GM19193 (cell line): ENCODE results near the gene TAF4.
A peak's percentile ranks its signal among the peaks of the same experiment; 100 is the strongest.

ENCODE experiments used
- POLR2A ChIP-seq: IDR thresholded peaks from 4 replicates; pipeline ENCODE4 v1.6.1; 2011; ENCODE audit not compliant: insufficient read depth, insufficient read length; ENCODE audit errors: extremely low read depth

TAF4 gene, protein sequence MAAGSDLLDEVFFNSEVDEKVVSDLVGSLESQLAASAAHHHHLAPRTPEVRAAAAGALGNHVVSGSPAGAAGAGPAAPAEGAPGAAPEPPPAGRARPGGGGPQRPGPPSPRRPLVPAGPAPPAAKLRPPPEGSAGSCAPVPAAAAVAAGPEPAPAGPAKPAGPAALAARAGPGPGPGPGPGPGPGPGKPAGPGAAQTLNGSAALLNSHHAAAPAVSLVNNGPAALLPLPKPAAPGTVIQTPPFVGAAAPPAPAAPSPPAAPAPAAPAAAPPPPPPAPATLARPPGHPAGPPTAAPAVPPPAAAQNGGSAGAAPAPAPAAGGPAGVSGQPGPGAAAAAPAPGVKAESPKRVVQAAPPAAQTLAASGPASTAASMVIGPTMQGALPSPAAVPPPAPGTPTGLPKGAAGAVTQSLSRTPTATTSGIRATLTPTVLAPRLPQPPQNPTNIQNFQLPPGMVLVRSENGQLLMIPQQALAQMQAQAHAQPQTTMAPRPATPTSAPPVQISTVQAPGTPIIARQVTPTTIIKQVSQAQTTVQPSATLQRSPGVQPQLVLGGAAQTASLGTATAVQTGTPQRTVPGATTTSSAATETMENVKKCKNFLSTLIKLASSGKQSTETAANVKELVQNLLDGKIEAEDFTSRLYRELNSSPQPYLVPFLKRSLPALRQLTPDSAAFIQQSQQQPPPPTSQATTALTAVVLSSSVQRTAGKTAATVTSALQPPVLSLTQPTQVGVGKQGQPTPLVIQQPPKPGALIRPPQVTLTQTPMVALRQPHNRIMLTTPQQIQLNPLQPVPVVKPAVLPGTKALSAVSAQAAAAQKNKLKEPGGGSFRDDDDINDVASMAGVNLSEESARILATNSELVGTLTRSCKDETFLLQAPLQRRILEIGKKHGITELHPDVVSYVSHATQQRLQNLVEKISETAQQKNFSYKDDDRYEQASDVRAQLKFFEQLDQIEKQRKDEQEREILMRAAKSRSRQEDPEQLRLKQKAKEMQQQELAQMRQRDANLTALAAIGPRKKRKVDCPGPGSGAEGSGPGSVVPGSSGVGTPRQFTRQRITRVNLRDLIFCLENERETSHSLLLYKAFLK

GRCh38 chr20:62065674-62066338 is at the start of gene TAF4:
TSS of gene TAF4 (minus strand) at chr20:62065881. CDS start at chr20:62065810, 71 bp downstream.
- TF ChIP-seq POLR2A = peak; percentile 99

- no peak for TF ChIP-seq POLR2A
These were observed 49.2 kb upstream of the TAF4 start for GRCh38 chr20:62114894-62115293.

GRCh38 chr20:62112368-62112767 is 46.7 kb upstream of the TAF4 start:
- no peak for TF ChIP-seq POLR2A

DNA sequence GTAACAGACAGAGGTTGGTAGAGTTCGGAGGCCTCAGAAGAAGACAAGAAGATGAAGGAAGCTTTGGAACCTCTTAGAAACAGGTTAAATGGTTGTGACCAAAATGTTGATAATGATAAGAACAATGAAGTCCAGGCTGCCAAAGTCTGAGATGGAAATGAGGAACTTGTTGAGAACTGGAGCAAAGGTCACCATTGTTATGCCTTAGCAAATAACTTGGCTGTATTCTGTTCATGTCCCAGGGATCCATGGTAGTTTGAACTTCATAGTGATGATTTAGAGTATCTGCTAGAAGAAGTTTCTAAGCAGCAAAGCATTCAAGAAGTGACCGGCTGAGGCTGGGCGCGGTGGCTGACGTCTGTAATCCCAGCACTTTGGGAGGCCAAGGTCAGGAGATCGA is 45.5 kb upstream of the TAF4 start:
- TF ChIP-seq POLR2A = no peak

DNA sequence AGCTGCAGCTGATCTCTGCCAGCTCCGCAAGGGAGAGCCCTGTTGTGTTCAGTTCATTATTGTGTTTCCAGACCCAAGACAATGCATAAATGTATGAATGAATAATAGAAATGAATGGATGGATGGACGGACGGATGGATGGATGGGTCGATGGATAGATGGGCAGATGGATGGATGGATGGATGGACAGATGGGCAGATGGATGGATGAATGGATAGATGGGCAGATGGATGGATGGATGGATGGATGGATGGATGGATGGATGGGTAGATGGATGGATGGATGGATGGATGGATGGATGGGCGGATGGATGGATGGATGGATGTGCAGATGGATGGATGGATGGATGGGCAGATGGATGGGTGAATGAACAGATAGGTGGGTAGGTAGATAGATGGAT is 39.9 kb upstream of the TAF4 start:
- TF ChIP-seq POLR2A = no peak

GRCh38 chr20:62104791-62105345 is 39.2 kb upstream of the TAF4 start:
- TF ChIP-seq POLR2A = no peak

DNA sequence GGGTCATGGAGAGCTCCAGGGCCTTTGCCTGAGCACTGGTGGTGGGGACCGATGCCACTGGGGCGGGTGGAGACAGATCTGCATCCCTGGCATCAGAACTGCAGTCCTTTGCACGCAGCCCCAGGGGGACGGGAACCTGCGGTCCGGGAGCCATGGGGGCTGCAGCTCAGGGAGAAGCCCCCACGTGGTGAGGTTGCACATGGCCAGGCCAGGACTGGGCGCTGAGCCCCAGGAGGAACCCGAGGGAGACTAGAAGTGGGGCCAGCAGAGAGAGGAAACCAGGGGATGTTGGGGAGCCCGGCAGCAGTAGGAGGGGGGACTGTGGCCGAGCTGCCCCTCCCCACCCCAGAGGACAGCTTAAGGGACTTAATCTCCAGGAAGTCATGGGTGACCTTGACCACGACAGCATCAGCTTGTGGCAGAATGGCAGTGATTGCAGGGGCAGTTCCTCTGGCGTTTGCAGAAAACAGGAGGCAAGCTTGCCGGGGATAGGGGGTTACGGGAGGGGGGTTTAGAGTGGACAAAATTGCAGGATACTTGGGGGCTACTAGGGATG is 38.6 kb upstream of the TAF4 start:
- TF ChIP-seq POLR2A = no peak

DNA sequence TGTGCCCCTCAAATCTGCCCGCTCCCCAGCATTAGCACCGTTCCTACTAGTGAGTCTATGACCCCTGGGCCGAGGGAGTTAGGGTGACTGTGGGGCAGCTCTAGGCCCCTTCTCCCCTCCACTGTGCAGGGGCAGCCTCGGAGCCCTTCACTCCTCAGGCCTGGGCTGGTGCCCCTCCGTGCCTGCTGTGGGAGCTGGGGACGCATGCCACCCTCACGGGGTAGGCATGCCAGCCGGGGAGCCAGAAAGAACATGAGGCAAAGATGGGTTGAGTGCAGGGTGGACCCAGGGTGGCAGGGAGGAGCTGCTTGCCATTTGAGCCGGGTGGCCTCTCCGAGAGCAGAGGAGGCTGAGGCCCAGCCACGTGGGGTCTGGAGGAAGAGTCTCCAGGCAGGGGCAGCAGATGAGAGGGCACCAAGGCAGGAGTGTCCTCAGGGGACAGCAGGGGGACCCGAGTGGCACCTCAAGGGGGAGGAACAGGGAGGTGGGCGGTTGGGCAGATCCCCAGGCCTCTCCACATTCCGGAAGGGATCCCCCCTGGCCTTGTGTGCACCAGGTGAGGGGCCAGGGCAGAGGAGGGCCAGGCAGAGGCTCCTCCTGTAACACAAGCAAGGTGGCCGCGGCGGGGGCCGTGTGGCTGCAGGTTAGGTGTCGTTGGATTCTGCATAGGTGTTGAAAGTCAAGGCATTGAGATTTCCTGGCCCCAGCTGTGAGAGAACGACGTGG is 38.0 kb upstream of the TAF4 start:
- no peak for TF ChIP-seq POLR2A

DNA sequence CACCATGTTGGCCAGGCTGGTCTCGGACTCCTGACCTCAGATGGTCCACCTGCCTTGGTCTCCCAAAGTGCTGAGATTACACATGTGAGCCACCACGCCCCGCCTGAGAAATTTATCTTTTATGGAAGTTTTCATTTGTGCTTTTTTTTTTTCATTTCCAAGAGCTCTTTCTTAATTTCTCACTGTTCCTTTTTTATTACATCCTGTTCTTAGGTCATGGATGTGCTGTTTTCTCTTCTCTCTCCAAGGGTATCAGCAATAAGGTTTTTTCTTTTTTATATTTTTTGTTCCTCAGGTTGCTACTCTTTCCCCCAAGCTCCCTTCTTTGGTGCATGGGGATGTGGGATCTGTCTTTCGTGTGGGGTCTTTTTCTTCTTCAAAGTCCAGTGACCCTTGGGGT is 35.4 kb upstream of the TAF4 start:
- TF ChIP-seq POLR2A = no peak

DNA sequence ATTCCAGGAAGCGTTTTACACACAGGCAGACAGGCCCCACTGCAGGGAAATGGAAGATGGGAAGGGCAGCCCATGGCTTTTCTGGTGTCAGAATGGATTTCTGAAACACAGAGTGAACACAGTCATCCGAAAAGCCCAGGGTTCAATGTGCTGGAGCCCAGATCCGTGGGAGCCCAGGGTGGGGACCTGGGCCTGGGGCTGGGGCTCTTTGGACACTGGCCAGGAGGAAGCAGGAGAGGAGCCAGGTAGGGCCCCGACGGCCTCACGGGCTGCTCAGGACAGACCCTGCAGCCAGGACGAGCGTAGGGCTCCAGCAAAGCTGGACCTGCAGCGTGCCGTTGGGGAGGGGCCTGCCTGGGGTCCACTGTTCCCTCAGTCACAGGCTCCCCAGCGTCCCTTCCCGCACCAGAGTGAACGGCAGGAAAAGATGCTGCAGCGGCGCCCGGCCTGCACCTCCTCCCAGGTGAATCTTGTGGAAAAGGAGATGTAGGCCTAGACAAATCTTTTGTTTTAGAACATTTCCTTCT is 32.3 kb upstream of the TAF4 start:
- TF ChIP-seq POLR2A = no peak

DNA sequence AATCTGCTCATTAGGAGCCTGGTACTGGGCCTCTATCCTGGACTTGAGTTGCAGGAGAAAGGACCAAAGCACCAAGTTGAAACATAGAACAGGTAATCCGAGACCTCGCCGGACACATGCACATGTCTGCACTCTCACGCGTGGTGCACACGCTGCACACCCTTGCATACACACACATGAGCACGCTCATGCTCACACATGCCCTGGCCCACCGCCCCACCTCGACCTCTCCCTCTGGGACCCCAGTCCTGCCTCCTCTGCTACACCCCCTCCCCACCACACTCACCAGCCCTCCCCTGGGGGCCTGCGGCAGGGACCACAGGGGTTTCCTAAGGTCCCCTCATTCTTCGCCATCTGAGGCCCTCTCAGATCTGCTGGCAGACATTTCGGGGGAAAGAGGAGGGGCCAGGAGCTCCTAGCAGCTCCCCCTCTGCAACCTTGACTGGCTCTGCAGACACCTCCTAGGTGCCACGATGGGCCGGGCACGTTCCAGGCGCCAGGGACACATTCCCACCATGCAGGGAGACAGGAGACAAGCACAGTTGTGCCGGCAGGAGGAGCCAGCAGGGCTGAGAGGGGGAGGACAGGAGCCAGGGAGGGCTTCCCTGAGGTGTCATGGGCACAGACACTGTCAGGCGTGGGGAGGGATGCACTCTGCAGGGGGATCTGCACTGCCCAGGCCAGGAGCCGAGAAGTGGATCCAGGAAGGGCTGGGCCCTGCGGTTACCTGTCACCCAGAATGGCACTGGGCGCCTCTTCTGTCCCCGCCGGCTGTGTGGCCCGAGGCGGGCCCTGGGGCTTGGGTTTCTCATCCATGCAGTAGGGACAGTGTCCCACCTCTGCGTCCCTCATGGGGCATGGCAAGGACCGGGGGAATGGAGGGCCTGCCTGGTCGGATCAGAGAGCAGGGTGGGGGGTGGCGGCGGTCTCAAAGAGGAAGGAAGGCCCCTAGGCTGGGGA is 31.0 kb upstream of the TAF4 start:
- no peak for TF ChIP-seq POLR2A

GRCh38 chr20:62089393-62089792 is 23.7 kb upstream of the TAF4 start:
- no peak for TF ChIP-seq POLR2A

DNA sequence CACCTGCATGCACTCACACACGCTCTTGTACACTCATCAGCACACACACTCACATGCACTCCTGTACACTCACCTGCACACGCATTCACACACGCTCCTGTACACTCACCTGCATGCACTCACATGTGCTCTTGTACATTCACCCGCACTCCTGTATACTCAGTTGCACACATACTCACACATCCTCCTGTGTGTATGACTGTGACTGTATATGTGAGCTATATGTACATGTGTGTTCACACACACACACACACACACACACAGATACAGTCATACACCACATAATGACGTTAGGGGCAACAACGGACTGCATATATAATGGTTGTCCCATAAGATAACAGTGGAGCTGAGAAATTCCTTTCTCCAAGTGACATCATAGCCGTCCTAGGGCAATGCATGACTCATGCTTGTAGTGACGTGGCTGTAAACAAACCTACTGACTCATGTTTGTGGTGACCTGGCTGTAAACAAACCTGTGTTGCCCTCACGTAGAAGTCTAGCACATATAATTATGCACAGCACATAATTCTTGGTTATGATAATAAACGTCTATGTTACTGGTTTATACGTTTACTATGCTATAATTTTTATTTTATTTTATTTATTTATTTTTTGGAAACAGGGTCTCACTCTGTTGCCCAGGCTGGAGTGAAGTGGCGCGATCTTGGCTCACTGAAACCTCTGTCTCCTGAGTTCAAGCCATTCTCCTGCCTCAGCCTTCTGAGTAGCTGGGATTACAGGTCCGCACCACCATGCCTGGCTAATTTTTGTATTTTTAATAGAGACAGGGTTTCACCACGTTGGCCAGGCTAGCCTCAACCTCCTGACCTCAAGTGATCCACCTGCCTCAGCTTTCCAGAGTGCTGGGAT is 22.8 kb upstream of the TAF4 start:
- no peak for TF ChIP-seq POLR2A
